ENCODE measurements around the gene LRRC25. TPM values are rescaled to one million over a fixed set of nuclear protein-coding genes. Genes with fewer than 3 reads are reported as not detected.
A peak's percentile ranks its signal among the peaks of the same experiment; 100 is the strongest.

Gene LRRC25
- not detected in 2 replicates for total RNA-seq (2014; rRNA removed; shearing (Covaris generic))

DNA sequence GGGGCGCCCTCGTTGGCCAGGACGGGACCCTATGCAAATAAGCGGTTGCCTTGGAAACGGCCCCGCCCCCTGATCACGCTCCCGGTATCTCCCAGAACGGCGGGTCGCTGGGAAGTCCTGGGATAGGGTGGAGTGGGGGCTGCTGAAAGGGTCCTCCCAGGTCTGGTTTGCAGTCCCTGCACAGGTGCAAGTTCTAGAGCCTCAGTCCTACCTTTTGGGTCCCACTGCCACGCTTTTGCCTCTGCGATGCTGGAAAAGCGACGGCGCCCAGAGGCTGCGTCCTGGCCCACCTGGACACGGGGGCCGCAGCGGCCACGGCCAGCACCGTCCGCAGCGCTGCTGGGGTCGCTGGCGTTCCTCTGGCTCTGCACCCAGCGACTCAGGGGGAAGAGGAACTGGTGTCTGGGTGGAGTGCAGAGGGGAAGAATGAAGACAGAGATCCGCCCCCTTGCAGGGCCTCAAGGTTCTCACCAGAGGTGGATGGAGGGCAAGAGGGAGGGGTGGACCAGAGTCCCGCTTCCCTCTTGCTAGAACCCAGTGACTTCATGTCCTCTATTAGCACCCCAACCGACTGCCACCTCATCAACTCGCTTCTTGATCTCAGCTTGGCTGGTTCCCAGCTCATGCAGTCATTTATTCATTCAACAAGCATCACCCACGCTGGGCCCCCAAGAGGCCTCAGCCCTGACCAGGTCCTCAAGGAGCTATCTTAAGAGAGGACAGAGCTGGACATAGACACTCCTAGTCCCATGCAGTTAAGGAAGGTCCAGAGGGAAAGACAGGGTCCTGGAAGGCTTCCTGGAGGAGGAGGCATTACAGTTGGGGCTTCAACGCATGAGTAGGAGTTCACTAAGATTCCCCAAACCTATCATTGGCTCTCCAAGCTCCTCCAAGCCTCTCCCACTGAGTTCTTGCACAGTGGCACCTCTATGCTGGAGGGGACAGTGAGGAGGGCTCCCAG, at the start of gene LRRC25:
Gene LRRC25 (minus strand): TSS at position 381 of the 961 bp plus-strand sequence. CDS start 659 bp downstream, outside the sequence.
- no peak for DNase-seq (ENCODE audit: low read depth)

DNA sequence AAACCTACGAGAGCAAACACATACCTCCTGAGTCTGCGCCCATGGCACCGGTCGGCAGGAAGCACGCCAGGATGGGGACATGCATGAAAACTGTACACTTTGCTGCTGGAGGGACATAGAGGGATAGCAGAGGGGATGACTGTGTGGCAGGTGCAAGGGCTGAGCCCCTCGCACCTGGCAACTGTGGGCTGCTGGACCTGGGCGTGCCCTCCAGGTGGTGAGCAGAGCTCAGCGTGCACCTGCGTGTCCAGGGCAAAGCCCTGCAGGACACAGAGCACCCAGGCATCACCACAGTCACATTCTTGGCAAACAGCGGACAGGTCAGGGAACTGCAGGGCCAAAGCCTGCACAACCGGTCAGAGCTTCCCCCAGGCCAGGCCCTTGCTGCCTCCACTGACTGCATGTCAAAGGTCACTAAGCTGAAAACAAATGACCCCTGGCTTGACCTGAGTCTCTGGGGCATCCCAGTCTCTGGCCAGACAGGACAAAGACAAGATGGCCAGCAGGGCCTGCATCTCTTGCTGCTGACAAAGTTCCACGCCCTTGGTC, 49.5 kb upstream of the LRRC25 start:
- no peak for DNase-seq (ENCODE audit: low read depth)

DNA sequence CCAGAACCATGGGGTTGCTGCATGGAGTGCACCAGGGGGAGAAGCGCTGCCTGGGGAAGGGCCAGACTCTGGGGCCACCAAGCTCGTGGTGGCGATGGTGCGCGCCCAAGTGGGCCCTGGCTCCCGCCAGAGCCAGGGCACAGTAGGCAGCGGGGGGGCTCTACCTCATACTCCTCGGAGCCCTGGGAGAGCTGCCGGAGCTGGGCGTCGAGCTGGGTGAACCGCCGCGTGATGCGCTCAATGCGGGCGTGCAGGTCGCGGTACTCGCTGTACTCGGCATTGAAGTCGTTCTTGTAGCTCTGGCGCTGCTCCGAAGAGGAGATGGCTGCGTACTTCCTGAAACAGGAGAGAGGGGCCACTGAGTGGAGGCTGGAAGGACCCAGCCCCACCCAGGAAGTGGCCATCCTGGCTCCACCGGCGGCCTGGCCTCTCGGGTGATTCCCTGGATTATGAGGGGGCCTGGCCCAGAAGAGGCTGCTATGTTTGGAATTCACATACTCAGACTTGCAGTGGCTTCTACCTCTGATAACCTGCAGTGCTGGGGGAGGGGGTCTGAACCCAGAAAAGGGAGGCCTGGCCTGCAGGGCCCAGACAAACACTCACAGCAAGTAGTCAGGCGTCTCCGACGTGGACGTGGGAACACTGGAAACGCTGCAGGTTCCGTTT, 48.9 kb upstream of the LRRC25 start:
- no peak for DNase-seq (ENCODE audit: low read depth)

DNA sequence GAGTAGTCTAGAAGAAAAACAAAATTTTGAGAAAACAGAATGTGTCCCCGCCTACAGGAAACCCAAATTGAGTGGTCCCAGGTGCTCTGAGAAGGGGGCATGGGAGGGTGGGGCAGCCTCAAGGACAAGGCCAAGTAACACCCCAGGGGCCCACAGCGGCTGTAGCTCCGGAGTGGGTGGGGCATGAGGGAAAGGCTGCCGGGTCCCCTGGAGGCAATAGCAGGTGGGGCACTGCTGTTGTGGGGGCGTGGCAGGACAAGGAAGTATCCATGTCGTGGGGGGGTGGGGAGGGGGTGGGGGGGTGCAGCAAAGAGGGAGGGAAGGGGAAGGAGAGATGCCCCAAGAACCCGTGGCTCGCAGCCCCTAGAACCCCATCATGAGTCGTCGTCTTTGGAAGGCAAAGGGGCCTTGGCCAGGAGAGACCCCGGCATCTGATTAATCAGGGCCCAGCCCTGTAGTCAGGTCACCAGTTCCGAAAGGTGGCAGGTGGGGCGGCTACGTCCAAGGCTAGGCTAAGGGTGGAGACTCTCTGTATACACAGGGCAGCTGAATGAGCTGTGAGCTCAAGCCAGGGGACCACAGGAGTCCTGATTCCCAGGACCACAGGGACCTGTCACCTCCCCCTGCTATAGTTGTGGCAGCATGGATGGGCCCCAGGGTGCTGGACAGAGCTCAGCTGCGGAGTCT, 48.0 kb upstream of the LRRC25 start:
- no peak for DNase-seq (ENCODE audit: low read depth)

DNA sequence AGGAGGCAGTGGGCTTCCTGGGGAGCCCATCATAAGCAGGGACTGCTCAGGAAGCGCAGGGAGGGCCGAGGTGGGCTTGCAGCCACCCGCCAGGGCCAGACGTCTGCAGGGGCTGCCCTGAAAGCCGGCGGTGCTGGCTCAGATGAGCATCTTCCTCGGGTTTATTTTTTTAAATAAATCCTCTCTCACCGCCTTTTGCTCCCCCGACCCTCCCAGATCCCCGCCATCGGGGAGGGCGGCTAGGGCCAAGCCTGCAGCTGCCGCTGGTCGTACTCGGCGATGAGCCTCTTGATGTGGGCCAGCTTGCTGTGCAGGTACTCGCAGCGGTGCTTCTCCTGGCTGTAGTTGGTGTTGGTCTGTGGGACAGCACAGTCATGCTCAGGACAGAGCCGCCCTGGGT, 47.1 kb upstream of the LRRC25 start:
- DNase-seq (ENCODE audit: low read depth): no peak

DNA sequence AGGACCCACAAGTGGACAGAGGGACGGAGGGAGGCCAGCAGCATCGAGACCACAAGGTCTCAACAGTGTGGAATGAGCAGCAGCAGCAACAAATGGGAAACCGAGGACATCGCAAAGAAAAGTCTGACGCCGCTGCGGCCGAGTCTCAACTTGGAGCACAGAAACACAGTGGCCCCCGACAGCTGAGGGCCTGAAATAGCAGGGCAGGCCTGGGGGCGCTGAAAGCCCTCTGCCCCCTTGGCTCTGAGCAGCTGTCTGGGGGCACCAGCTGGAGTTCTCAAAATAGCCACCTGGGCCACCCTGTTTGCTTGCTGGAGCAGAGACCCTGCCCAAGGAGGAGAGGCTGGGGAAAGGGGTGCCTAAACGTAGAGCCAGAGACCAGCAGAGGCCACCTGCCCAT, 46.4 kb upstream of the LRRC25 start:
- no peak for DNase-seq (ENCODE audit: low read depth)

DNA sequence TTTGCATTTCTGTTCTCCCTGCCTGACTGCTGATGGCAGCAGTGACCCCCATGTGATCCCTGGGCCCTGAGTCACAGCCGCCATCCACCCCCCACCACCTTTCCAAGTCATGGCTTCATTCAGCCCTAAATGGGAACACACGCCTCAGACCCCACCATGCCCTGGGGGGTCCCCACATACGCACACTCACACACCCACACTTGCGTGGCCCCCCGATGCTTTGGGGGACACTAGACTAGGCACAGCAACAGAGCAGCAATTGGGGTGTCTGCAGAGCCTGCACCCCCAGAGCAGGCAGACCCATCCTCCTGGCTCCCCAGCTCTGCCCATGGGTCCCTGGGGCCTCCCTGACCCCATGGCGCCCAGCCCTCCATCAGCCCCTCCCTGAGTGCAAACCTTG, 46.0 kb upstream of the LRRC25 start:
- DNase-seq (ENCODE audit: low read depth): no peak

DNA sequence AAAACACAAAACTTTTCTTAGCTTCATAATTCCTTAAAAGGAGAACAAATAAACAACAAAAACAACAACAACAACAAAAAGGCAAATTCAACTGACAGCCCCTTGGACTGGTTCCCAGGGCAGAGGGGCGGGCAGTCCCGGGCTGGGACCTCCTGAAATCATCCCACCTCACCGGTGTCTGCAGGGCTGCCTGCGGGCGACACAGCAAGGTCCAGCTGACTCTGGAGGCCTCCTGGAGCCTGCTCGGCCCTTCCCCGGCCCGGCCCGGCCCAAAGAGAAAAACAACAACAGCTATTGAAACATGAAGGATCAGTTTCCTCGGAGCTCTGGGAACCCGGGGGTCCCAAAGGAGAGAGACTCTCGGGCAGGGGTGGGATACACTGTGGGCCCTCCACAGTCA, 45.5 kb upstream of the LRRC25 start:
- no peak for DNase-seq (ENCODE audit: low read depth)

DNA sequence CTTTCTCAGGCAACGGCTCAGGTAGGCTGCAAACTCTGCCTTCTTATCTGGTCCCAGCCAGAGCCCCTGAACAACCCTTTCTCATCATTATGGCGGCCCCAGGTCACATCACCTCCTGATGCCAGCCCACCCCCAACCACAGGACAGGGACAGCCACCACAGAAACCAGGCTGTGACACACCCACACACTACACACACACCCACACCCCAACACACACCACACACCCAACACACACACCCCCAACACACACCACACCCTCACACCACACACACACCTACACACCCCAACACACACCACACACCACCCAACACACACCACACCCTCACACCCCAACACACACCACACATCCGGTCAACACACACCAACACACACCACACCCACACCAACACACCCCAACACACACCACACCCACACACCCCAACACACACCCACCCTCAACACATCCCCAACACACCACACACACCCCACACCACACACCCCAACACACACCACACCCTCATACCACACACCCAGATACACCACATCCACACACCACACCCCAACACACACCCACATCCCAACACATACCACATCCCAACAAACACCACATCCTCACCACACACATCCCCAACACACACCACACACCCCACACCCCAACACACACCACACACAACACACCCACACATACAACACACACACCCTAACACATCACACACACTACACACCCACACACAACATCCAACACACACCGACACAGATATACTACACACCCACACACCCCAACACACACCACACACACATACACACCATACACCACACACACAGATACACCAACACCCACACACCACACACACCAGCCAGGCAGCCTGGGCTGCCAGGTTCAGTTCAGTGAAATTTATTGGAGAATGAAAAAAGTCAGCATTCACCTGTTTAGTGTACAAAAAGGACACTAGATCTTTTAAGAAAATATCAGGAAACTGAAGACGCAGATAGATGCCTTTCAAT, 44.7 kb upstream of the LRRC25 start:
- DNase-seq (ENCODE audit: low read depth): no peak

DNA sequence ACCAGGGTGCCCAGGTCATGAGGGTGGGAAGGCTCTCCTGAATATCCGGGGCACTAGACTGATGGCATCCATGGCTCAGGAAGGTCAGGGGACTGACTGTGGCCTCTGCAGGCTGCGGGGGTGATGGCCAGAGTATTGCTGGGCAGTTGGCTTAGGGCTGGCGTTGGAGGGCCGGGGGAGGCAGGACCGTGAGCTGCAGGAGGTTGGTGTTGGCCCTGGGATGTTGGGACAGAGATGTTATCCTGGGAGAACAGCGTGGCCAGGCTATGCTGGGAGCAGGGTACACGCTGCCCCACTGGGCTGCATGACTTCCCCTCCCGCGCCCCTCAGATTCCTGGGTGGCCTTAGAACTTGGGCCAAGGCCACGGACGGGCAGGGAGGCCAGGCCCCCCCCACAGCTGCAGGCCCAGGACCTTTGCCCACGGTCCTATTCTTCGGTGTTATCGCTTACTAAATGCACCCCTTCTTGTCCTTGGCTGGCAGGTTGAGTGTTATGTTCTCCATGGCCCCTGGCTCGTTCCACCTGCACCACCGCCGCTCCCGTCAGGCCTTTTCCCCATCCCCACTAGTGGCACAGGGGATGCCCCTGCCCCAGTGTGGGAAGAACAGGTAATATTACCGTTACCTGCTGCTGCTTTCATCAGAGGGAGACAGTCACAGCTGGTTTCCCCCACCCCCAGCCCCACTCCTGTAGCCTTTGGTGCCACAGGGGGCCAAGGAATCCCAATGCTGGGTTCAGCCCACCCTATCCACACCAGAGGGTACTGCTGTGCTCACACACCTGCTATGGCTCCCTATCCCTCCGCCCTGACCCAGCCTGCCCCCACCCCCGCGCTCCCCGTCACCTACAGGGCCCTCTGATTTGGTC, 43.7 kb upstream of the LRRC25 start:
- DNase-seq (ENCODE audit: low read depth): no peak

DNA sequence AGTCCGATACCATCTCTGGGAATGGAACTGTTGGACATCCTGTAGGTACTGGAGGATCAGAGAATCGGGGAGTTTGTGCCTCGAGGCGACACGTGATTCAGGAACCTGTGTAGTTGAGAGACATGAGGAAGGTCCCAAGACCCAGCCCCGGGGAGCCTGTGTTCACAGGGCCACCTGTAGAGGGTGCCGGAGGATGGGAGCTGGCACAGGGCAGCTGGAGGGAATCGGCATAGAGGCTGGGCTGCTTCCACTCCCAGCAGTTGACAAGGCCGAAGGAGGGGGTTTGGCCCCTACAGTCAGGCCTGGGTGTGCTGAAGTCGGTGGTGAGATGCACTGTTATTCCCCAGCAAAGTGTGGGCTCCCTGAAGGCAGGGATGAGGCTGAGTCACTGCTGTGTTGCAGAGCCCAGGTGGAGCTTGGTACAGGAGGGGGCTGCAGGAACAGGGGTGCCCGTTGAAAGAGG, 43.0 kb upstream of the LRRC25 start:
- no peak for DNase-seq (ENCODE audit: low read depth)

DNA sequence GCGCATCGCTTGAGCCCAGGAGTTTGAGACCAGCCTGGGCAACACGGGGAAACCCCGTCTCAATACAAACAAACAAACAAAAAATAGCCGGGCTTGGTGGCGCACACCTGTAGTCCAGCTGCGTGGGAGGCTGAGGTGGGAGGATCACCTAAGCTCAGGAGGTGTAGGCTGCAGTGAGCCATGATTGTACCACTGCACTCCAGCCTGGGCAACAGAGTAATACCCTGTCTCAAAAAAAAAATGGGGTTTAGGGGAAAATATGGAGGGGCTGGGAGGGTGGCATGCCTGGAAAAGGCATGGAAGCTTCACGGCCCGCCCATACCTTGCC, 42.5 kb upstream of the LRRC25 start:
- no peak for DNase-seq (ENCODE audit: low read depth)

DNA sequence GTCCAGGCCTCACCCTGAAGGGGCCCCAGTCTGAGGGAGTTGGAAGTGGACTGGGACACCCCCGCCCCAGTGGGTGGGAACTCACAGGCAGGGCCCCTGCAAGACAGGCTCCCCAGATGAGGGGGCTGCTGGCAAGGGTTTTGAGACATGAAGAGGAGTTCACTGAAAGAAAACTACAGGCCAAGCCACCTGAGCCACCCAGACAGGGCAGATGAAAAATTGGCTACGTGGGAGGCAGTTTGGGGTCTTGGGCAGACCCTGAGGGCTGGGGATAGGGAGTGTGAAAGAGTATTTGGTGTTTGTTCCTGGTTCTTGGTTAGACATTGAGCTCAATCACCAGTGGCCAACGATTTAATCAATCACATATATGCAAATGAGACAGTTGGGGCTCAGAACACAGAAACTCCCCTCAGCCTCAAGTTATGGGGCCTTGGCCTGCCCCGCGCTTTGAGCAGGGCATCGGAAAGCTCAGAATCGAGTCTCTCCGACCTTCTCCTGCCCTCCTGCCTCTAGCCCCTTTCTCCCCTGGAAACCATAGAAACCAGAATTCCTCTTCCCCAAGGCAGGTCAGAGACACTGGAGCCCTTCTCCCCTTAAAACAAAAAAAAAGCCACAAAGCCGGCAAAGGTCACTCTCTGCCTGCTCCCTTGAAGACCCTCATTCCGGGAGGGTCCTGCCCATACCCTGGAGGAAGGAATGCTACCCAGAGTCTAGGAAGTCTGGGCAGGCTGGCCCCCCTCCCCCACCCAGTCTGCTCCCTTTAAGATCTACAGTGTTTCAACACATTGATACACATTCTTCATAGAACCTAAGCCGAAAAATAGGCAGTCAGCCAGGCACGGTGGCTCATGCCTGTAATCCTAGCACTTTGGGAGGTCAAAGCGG, 41.8 kb upstream of the LRRC25 start:
- peak; percentile 56 for DNase-seq (ENCODE audit: low read depth)

DNA sequence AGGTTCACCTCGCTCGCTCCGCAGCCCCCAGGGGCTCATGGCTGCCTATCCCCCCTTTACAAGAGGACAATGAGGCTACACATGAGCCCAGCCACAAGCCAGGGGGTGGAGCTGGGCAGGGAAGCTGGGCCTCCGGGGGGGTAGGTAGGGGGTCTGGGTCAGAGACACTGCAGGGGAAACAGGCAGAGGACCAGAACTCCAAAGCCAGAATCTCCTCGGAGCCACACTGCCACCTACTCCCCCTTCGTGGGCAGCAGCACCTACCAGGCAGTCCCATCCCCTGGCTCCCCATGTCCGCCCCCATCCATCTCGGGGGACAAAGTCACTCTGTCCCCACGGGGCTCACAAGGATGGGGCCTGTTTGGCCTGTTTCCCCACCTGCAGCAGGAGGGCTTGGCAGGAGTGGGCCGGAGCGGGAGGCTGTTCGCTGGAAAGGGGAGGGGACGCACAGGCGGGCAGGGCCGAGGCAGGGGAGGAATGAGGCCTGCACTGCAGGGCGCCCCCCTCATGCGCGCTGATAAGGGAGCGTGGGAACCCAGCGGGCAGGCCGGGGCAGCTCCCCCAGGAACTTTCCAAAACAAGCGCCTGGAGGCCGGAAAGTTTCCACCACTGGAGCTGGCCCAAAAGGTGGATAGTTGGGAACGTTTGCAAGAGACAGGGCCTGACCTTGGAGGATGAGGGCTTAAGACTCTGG, 41.1 kb upstream of the LRRC25 start:
- DNase-seq (ENCODE audit: low read depth): peak; percentile 57

DNA sequence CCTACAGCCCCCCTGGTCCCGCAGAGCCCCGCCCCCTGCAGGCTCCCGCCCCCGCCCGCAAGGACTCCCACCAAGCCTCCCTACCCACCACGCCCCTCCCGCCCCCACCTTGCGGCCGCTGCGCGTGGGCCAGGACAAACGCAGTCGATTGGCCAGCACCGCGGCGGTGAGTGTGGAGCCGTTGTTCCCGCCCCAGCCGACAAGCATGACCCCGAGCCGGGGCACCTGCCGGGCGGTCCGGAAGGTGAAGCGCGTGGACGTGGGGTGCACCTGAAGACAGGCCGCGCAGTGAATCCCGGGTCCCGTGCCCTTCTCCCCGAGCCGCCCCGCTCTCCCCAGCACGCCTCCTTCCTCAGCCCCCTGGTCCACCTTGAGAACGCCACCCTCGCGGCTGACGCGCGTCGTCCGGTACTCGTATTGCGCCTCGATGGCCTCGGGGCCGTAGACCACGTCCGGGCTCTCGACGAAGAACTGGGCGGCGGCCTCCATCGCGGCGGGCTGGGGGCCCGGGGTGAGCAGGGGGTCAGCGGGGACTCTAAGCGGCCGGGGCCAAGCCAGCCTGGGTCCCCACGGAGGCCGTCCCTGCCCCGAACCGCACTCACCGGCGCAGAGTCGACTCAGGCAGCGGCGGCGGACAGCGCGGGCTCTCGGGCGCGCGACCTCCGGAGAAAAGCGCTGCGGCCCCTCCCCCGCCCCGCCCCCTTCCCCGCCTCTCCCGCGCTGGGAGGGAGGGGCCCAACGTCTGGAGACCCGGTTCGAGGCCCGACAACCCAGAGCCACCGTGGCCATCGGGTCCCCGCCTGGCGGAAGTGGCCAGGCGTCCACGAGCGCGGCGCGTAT, 40.3 kb upstream of the LRRC25 start, which contains the start of gene ISYNA1:
Gene ISYNA1 (minus strand): TSS at position 643 of the 840 bp plus-strand sequence. CDS start 154 bp downstream, at position 489.
- DNase-seq (ENCODE audit: low read depth): no peak

DNA sequence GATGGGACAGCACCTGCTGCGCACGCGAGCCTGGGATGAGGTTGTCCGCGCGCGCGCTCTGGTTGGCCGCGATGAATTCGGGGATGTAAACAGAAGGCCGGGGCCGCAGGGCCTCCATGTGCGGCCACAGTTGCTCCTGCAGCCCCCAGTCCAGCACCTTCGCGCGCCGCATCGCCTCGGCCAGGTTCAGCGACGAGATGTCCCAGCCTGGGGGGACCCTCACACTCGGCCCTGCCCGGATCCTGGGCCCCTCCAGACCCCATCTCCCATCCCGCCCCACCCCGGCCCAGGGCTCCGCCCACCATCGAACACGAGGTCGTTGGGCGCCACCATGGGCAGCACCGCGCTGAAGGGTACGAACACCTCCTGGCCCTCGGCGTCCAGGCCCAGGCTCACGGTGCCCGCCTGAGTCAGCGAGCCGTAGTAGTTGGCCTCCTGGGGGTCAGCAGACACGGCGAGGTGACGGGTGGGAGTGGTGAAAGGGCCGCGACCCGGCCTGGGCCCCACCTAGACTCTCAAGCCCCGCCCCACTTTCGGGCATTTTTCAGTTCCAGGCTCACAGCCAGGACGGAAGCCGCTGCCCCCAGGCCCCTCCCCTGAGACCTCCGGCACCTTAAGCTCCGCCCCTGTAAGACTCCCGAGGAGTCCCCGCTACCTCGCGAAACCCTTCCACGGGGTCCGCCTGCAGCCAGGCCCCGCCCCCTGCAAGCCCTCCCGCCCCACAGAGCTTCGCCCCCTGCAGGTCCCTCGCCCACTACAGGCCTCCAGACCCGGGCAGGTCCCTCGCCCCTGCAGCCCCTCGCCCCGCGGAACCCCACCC, 39.5 kb upstream of the LRRC25 start:
- peak; percentile 78 for DNase-seq (ENCODE audit: low read depth)
